ENCODE results near the gene SPAST. TPM values are rescaled to one million over a fixed set of nuclear protein-coding genes. Genes with fewer than 3 reads are reported as not detected.
"Not testable (repeated sequence)": the region's sequence is repeated elsewhere in the genome, so short reads cannot be mapped to it uniquely, and the experiment has no call there.

The SPAST gene
- total RNA-seq, 1 donor from 2014 or later, result 34.1 TPM

GRCh38 chr2:32200814-32201213, 137.5 kb downstream of the SPAST start:
- H3K27ac Mint-ChIP-seq (ENCODE audit: unreplicated experiment), result no peak overlapping the region
- H3K36me3 Mint-ChIP-seq (ENCODE audit: low read depth), result peaks cover 16% of the 10 kb centered on the region
- no peak for DNase-seq (ENCODE audit: low read depth, low spot score)
- TF ChIP-seq CTCF (conservative IDR thresholded peaks at IDR 0.05), result no peak
- H3K27me3 Mint-ChIP-seq (ENCODE audit: low read depth), result no peaks in the 10 kb centered on the region
- H3K9me3 Mint-ChIP-seq, result no peaks in the 10 kb centered on the region
- no peak overlapping the region for H3K4me3 Mint-ChIP-seq
- no peaks in the 10 kb centered on the region for H3K4me1 Mint-ChIP-seq

GRCh38 chr2:32203428-32203827, 140.1 kb downstream of the SPAST start:
- not testable (repeated sequence) for H3K4me3 Mint-ChIP-seq; H3K27me3 Mint-ChIP-seq (ENCODE audit: low read depth); H3K9me3 Mint-ChIP-seq; H3K4me1 Mint-ChIP-seq; DNase-seq (ENCODE audit: low read depth, low spot score)
- peaks cover 16% of the 10 kb centered on the region for H3K36me3 Mint-ChIP-seq (ENCODE audit: low read depth)
- H3K27ac Mint-ChIP-seq (ENCODE audit: unreplicated experiment), result peak overlapping the region; percentile 2

Other genes with a start within 250 kb of the SPAST start
- 51.3 and 55.3 TPM in 2 replicates for gene MEMO1, start 52.5 kb upstream of the SPAST start, total RNA-seq
- 84.5 and 85.1 TPM in 2 replicates for gene DPY30, start 23.8 kb upstream of the SPAST start, total RNA-seq
- 26.9 and 27.4 TPM in 2 replicates for gene SLC30A6, start 102.3 kb downstream of the SPAST start, total RNA-seq
- gene NLRC4, start 201.3 kb downstream of the SPAST start, total RNA-seq, result not detected in 2 replicates
- gene YIPF4, start 214.3 kb downstream of the SPAST start, total RNA-seq, result 27.8 and 31.6 TPM in 2 replicates

All from neural crest cell (in vitro differentiated cells).